Testis (tissue), 2 donors: ENCODE results near the gene DAZAP2.
"Not testable (repeated sequence)": the region's sequence is repeated elsewhere in the genome, so short reads cannot be mapped to it uniquely, and the experiment has no call there.

ENCODE experiments used
- POLR2A ChIP-seq: fragments of 450-650 bp; IDR thresholded peaks from one replicate; pipeline ENCODE4 v1.6.1; 2017; ENCODE audit warnings: antibody characterized with exemption, mild to moderate bottlenecking, moderate library complexity
- TF ChIP-seq, protein P1 (sequence below), 3 experiments: fragments of 450-650 bp in 2 of 3; fragments of 200-600 bp in 1 of 3; sonication (generic) in 1 of 3; IDR thresholded peaks; one replicate each; pipeline ENCODE4 v1.5.1; 2016 to 2019; ENCODE audit warnings: antibody characterized with exemption in 3 of 3, mild to moderate bottlenecking in 2 of 3, moderate library complexity in 1 of 3

DNA sequence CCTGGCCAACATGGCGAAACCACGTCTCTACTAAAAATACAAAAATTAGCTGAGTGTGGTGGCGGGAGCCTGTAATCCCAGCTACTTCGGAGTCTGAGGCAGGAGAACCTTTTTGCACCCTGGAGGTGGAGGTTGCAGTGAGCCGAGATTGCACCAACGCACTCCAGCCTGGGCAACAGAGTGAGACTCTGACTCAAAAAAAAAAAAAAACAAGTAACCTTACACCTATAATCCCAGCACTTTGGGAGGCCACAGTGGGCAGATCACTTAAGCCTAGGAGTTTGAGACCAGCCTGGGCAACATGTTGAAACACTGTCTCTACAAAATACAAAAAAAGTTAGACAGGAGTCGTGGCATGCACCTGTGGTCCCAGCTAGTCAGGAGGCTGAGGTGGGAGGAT lies 34.2 kb downstream of the DAZAP2 start:
- TF ChIP-seq, protein P1, sequence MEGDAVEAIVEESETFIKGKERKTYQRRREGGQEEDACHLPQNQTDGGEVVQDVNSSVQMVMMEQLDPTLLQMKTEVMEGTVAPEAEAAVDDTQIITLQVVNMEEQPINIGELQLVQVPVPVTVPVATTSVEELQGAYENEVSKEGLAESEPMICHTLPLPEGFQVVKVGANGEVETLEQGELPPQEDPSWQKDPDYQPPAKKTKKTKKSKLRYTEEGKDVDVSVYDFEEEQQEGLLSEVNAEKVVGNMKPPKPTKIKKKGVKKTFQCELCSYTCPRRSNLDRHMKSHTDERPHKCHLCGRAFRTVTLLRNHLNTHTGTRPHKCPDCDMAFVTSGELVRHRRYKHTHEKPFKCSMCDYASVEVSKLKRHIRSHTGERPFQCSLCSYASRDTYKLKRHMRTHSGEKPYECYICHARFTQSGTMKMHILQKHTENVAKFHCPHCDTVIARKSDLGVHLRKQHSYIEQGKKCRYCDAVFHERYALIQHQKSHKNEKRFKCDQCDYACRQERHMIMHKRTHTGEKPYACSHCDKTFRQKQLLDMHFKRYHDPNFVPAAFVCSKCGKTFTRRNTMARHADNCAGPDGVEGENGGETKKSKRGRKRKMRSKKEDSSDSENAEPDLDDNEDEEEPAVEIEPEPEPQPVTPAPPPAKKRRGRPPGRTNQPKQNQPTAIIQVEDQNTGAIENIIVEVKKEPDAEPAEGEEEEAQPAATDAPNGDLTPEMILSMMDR (IDR thresholded peaks at IDR 0.05): not testable (repeated sequence)
- not testable (repeated sequence) for TF ChIP-seq POLR2A
